Neural progenitor cell (in vitro differentiated cells): ENCODE measurements around the gene TCEANC. TPM values are rescaled to one million over a fixed set of nuclear protein-coding genes. Genes with fewer than 3 reads are reported as not detected.

Source experiments
- DNase-seq: peaks from one replicate; pipeline ENCODE4 v3.0.0-alpha.2; 2016; ENCODE audit warnings: low spot score
- H2AFZ ChIP-seq: fragments of 200-600 bp; sonication (generic); replicated peaks from 2 replicates; pipeline ENCODE4 v1.6.1; 2016; ENCODE audit warnings: antibody characterized with exemption
- H3F3A ChIP-seq: fragments of 200-600 bp; sonication (generic); 2 replicates; pipeline ENCODE4 v1.6.1; 2016; ENCODE audit warnings: antibody characterized with exemption, low read depth
- H3K27ac ChIP-seq: fragments of 200-600 bp; sonication (generic); 2 replicates; pipeline ENCODE4 v1.5.1; 2016; ENCODE audit warnings: mild to moderate bottlenecking
- H3K27me3 ChIP-seq: fragments of 200-600 bp; sonication (generic); 2 replicates; pipeline ENCODE4 v1.6.1; 2016; ENCODE audit warnings: mild to moderate bottlenecking, moderate library complexity
- H3K36me3 ChIP-seq: fragments of 200-600 bp; sonication (generic); 2 replicates; pipeline ENCODE4 v1.5.1; 2016
- H3K4me1 ChIP-seq: fragments of 200-600 bp; sonication (generic); 2 replicates; pipeline ENCODE4 v1.6.1; 2016; ENCODE audit warnings: mixed run types
- H3K4me2 ChIP-seq: fragments of 200-600 bp; sonication (generic); 2 replicates; pipeline ENCODE4 v1.6.1; 2016
- H3K4me3 ChIP-seq: fragments of 200-600 bp; sonication (generic); 2 replicates; pipeline ENCODE4 v1.5.1; 2016
- H3K79me2 ChIP-seq: fragments of 200-600 bp; sonication (generic); 2 replicates; pipeline ENCODE4 v1.6.1; 2016; ENCODE audit warnings: low read depth
- H3K9ac ChIP-seq: fragments of 200-600 bp; sonication (generic); 2 replicates; pipeline ENCODE4 v1.6.1; 2016
- H3K9me3 ChIP-seq: fragments of 200-600 bp; sonication (generic); 2 replicates; pipeline ENCODE4 v1.5.1; 2016; ENCODE audit warnings: low read depth
- H4K20me1 ChIP-seq: fragments of 200-600 bp; sonication (generic); 2 replicates; pipeline ENCODE4 v1.6.1; 2016; ENCODE audit warnings: low read depth
- H3K27ac Mint-ChIP-seq: 3 replicates; pipeline ENCODE4 v1.8.0; 2021; ENCODE audit warnings: mixed read lengths
- H3K27me3 Mint-ChIP-seq: 2 replicates; pipeline ENCODE4 v1.8.0; 2022; ENCODE audit warnings: low read depth, mild to moderate bottlenecking, inconsistent platforms, moderate library complexity, mixed read lengths; ENCODE audit not compliant: insufficient read depth
- H3K36me3 Mint-ChIP-seq: 3 replicates; pipeline ENCODE4 v1.8.0; 2021; ENCODE audit warnings: mixed read lengths
- H3K4me1 Mint-ChIP-seq: 3 replicates; pipeline ENCODE4 v1.8.0; 2021; ENCODE audit warnings: mixed read lengths
- H3K4me3 Mint-ChIP-seq: 3 replicates; pipeline ENCODE4 v1.8.0; 2021; ENCODE audit warnings: mild to moderate bottlenecking, moderate library complexity, mixed read lengths
- H3K9me3 Mint-ChIP-seq: 3 replicates; pipeline ENCODE4 v1.8.0; 2020; ENCODE audit warnings: mixed read lengths
- CTCF ChIP-seq: fragments of 200-600 bp; sonication (generic); IDR thresholded peaks from 2 replicates; pipeline ENCODE4 v1.5.1; 2017; ENCODE audit warnings: antibody characterized with exemption, mild to moderate bottlenecking
- EZH2 ChIP-seq: fragments of 200-600 bp; sonication (generic); IDR thresholded peaks from 2 replicates; pipeline ENCODE4 v1.6.1; 2017; ENCODE audit warnings: antibody characterized with exemption, mild to moderate bottlenecking, moderate library complexity
- EZH2phosphoT487 ChIP-seq: fragments of 200-600 bp; sonication (generic); IDR thresholded peaks from 2 replicates; pipeline ENCODE4 v1.6.1; 2017; ENCODE audit warnings: antibody characterized with exemption
- total RNA-seq: library from RNA; depleted of rRNA; stranded (reverse); fragments of >200 nt; gene quantifications from 2 replicates; pipeline ENCODE4 v1.2.3, GENCODE V29; 2015; ENCODE audit warnings: low replicate concordance

TCEANC gene
- total RNA-seq, 1 donor from 2014 or later, result 6.8 TPM

GRCh38 chrX:13694359-13694758, 41.4 kb downstream of the TCEANC start:
- Mint-ChIP-seq H3K4me1 (peaks cover 29% of the 10 kb centered on the region), H3K36me3 (peaks cover 1% of the 10 kb centered on the region), H3K9me3 (no peaks in the 10 kb centered on the region), H3K27ac (no peak overlapping the region), H3K4me3 (no peak overlapping the region), H3K27me3 (no peaks in the 10 kb centered on the region)
- Histone ChIP-seq H3K27ac (no peak overlapping the region), H2AFZ (no peak overlapping the region), H3K79me2 (peaks cover 99% of the 10 kb centered on the region), H3F3A (no peaks in the 10 kb centered on the region), H3K27me3 (no peaks in the 10 kb centered on the region), H3K9ac (no peak overlapping the region), H3K4me3 (no peak overlapping the region), H3K36me3 (no peaks in the 10 kb centered on the region), H3K4me1 (peaks cover 21% of the 10 kb centered on the region), H4K20me1 (peaks cover 68% of the 10 kb centered on the region), H3K9me3 (no peaks in the 10 kb centered on the region), H3K4me2 (no peak overlapping the region)
- no peak for DNase-seq
- TF ChIP-seq EZH2, result no peak
- TF ChIP-seq EZH2phosphoT487, result no peak
- no peak for TF ChIP-seq CTCF

GRCh38 chrX:13694983-13695382, 42.0 kb downstream of the TCEANC start:
- Mint-ChIP-seq H3K9me3 (no peaks in the 10 kb centered on the region), H3K36me3 (peaks cover 1% of the 10 kb centered on the region), H3K27ac (no peak overlapping the region), H3K4me1 (peaks cover 29% of the 10 kb centered on the region), H3K27me3 (no peaks in the 10 kb centered on the region), H3K4me3 (no peak overlapping the region)
- H3K79me2 ChIP-seq, result peaks cover 99% of the 10 kb centered on the region
- no peak overlapping the region for H3K4me3 ChIP-seq
- H3K4me1 ChIP-seq, result peaks cover 23% of the 10 kb centered on the region
- no peaks in the 10 kb centered on the region for H3K9me3 ChIP-seq
- no peak overlapping the region for H3K27ac ChIP-seq
- H3K36me3 ChIP-seq, result no peaks in the 10 kb centered on the region
- peaks cover 74% of the 10 kb centered on the region for H4K20me1 ChIP-seq
- no peak for DNase-seq
- H3K4me2 ChIP-seq, result no peak overlapping the region
- no peaks in the 10 kb centered on the region for H3F3A ChIP-seq
- no peak overlapping the region for H3K9ac ChIP-seq
- no peaks in the 10 kb centered on the region for H3K27me3 ChIP-seq
- no peak overlapping the region for H2AFZ ChIP-seq
- TF ChIP-seq CTCF (no peak), EZH2 (no peak), EZH2phosphoT487 (no peak)

GRCh38 chrX:13695601-13696115, 42.7 kb downstream of the TCEANC start:
- H3K4me2 ChIP-seq, result no peak overlapping the region
- no peaks in the 10 kb centered on the region for H3F3A ChIP-seq
- H4K20me1 ChIP-seq, result peaks cover 74% of the 10 kb centered on the region
- no peaks in the 10 kb centered on the region for H3K9me3 Mint-ChIP-seq
- no peak for TF ChIP-seq CTCF
- TF ChIP-seq EZH2phosphoT487, result no peak
- no peak for TF ChIP-seq EZH2
- no peaks in the 10 kb centered on the region for H3K36me3 ChIP-seq
- no peak overlapping the region for H3K27ac ChIP-seq
- H3K36me3 Mint-ChIP-seq, result peaks cover 1% of the 10 kb centered on the region
- peaks cover 99% of the 10 kb centered on the region for H3K79me2 ChIP-seq
- H3K27ac Mint-ChIP-seq, result no peak overlapping the region
- H3K4me1 Mint-ChIP-seq, result peaks cover 24% of the 10 kb centered on the region
- no peaks in the 10 kb centered on the region for H3K9me3 ChIP-seq
- no peak for DNase-seq
- no peaks in the 10 kb centered on the region for H3K27me3 ChIP-seq
- H2AFZ ChIP-seq, result no peak overlapping the region
- no peak overlapping the region for H3K9ac ChIP-seq
- no peak overlapping the region for H3K4me3 ChIP-seq
- peaks cover 19% of the 10 kb centered on the region for H3K4me1 ChIP-seq
- H3K4me3 Mint-ChIP-seq, result no peak overlapping the region
- H3K27me3 Mint-ChIP-seq, result no peaks in the 10 kb centered on the region
